ENCODE results near the gene MIGA2.

Gene MIGA2

DNA sequence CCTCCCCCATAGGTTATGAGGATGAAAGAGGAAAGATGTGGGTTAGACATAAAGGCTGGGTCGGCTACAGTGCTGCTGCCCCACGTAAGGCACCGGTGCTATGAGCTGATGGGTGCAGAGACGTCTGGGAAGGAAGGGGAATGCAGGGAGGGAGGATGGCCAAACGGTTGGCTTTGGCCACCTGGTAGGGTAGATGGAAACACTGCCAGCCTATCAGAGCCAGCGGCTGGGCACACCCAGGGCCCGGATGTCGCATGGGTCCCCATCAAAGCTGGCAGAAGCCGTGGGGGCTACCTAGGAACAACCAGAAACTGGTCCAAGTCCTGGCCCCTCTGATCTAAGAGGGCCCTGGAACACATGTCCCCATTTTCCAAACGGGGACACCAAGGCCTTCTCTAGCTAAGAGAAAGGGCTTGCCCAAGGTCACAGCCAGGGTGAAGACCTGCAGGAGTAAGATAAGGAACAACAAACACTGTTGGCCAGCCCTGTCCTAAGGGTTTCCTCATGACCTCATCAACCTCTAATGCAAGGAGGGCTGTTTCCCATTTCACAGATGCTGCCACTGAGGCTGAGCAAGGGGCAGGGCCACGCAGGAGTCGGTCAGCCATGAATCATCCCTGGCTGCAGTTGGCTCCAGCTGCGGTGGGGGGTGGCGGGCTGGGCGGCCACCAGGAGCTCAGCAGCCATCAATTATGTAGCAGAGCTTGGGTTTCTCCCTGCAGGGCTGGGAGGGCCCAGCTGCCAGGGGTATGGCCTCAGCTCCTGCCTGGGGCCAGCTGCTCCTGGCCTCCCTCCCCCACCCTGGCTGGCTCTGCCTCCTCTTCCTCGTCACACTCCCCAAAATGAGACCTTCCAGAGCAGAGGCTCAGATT, 13.2 kb upstream of the MIGA2 start:
- DNase-seq (ENCODE audit: low spot score) = no peak

DNA sequence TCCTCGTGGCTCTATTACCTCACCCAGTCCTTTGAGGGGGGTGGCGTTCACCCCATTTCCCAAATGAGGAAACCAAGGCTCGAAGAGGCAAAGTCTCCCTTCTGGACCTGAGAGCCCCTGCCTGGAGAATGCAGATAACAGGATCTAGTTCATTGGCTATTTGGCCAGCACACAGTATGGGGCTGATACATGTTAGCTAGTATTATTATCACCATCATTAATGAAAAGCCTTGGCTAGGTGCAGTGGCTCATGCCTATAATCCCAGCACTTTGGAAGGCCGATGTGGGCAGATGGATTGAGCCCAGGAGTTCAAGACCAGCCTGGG, 12.6 kb upstream of the MIGA2 start:
- no peak for DNase-seq (ENCODE audit: low spot score)
- TF ChIP-seq, protein P1, sequence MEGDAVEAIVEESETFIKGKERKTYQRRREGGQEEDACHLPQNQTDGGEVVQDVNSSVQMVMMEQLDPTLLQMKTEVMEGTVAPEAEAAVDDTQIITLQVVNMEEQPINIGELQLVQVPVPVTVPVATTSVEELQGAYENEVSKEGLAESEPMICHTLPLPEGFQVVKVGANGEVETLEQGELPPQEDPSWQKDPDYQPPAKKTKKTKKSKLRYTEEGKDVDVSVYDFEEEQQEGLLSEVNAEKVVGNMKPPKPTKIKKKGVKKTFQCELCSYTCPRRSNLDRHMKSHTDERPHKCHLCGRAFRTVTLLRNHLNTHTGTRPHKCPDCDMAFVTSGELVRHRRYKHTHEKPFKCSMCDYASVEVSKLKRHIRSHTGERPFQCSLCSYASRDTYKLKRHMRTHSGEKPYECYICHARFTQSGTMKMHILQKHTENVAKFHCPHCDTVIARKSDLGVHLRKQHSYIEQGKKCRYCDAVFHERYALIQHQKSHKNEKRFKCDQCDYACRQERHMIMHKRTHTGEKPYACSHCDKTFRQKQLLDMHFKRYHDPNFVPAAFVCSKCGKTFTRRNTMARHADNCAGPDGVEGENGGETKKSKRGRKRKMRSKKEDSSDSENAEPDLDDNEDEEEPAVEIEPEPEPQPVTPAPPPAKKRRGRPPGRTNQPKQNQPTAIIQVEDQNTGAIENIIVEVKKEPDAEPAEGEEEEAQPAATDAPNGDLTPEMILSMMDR (IDR thresholded peaks at IDR 0.05; ENCODE audit: extremely low read depth, missing control alignments) = no peak

More for the DNA sequence above, 13.2 kb upstream of the MIGA2 start:
- TF ChIP-seq, protein P1 (IDR thresholded peaks at IDR 0.05; ENCODE audit: extremely low read depth, missing control alignments) = no peak

DNA sequence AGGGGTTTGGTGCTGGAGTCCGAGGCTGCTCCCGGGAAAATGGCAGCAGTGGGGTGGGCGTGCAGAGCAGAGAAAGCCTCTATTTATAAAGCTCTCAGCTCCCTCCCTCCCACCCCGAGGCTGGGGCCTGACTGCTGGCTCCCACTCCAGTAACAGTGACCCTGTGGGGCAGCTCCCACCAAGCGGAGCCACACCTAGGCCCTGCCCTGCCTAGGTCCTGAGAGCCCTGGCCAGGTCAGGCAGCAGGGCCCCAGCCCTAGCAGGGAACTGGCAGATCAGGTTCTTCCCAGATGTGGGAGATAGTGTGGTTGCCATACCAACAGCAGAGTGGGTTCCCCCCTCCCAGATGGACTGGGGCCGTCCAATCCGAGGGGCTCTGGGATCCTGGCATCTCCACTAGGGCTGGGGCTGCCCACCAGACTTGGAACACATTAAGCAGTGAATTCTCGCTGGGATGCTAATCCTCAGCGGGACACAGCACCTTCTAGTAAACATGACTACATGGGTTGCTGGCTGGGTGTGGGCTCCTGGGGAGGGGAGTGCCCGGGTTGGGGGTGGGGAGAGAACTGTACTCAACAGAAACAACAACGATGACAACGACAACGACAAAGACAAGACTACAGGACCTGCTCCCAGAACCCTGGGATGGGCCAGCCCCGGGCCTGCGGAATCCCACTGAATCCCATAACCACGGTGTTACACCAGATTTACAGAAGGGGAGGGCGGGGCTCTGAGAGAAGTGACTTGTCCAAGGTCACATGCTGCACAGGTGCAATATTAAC, 9.8 kb upstream of the MIGA2 start:
- TF ChIP-seq, protein P1 (IDR thresholded peaks at IDR 0.05; ENCODE audit: extremely low read depth, missing control alignments) = no peak
- DNase-seq (ENCODE audit: low spot score) = no peak

GRCh38 chr9:129027224-129027684, 9.2 kb upstream of the MIGA2 start:
- DNase-seq (ENCODE audit: low spot score) = no peak
- TF ChIP-seq, protein P1 (IDR thresholded peaks at IDR 0.05; ENCODE audit: extremely low read depth, missing control alignments) = no peak

- no peak for DNase-seq (ENCODE audit: low spot score)
- TF ChIP-seq, protein P1 (IDR thresholded peaks at IDR 0.05; ENCODE audit: extremely low read depth, missing control alignments) = no peak
Observed at GRCh38 chr9:129027685-129028191, 8.7 kb upstream of the MIGA2 start.

DNA sequence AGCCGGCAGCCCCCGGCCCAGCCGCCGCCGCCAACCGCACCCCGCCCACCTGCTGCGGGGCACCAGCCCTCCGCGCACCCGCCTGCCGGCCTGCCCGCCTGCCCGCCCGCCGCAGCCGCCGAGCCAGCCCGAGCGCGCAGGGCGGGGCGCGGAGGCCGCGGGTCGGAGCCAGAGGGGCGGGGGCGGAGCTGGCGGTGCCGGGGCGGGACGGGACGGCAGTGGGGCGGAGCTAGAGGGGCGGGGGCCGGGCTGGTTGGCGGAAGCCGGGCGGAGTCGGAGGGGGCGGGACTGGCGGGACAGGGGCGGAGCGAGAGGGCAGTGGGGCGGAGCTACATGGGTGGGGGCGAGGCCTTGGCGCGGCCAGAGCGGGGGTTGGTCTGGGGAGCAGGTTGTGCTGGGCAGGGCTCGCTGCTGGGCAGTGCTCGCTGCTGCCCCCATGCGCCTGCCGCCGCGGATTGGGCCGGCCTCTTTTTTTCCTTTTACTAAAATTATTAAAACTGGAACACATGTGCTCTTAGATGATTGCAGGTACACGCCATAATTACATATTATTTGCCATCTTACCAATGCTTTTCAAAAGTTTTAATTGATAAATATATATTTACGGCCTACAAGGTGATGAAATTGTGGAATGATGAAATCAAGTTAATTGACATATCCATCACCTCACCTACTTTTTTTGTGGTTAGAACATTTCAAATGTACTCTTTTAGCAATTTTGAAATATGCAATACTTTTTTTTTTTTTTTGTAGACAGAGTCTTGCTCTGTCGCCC, 8.0 kb upstream of the MIGA2 start, which contains the start of gene SH3GLB2:
Gene SH3GLB2, minus strand, starts transcription at position 140 of the 775 bp plus-strand sequence. CDS start 177 bp downstream, outside the sequence.
- TF ChIP-seq, protein P1 (IDR thresholded peaks at IDR 0.05; ENCODE audit: extremely low read depth, missing control alignments) = peak; percentile 48
- peak; percentile 99 for DNase-seq (ENCODE audit: low spot score)

Measured in GM20000 (cell line).